HG03175 (cell line): ENCODE measurements around the gene SCML1.
A peak's percentile ranks its signal among the peaks of the same experiment; 100 is the strongest.
"Not testable (repeated sequence)": the region's sequence is repeated elsewhere in the genome, so short reads cannot be mapped to it uniquely, and the experiment has no call there.

Experiments
- ATAC-seq: cut with Tn5 transposase; IDR thresholded peaks from one replicate; pipeline ENCODE4 v1.9.1; 2021; ENCODE audit warnings: mild to moderate bottlenecking, moderate library complexity; ENCODE audit not compliant: unreplicated experiment

SCML1 gene

DNA sequence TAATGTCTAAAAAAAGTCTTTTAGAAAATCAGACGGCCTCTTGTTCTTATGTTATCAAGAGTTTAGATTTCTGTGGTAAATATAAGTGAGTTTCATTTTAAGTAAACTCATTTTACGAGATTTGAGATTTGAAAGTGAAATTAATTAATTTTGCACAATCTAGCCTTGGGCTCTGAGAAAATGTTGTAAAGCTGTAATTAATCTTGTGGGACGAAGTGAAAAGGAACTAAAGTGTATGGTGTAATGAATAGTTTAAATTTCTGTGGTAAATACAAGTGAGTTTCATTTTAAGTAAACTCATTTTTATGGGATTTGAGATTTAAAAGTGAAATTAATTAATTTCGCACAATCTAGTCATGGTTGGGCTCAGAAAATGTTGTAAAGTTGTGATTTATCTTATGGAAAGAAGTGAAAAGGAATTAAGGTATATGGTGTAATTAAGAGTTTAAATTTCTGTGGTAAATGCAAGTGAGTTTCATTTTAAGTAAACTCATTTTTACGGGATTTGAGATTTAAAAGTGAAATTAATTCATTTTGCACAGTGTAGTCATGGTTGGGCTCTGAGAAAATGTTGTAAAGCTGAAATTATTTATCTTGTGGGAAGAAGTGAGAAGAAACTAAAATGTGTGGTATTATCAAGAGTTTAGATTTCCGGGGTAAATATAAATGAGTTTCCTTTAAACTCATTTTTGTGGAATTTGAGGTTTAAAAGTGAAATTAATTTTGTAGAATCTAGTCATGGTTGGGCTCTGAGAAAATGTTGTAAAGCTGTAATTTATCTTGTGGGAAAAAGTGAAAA is 1.6 kb downstream of the SCML1 start:
- no peak for ATAC-seq

DNA sequence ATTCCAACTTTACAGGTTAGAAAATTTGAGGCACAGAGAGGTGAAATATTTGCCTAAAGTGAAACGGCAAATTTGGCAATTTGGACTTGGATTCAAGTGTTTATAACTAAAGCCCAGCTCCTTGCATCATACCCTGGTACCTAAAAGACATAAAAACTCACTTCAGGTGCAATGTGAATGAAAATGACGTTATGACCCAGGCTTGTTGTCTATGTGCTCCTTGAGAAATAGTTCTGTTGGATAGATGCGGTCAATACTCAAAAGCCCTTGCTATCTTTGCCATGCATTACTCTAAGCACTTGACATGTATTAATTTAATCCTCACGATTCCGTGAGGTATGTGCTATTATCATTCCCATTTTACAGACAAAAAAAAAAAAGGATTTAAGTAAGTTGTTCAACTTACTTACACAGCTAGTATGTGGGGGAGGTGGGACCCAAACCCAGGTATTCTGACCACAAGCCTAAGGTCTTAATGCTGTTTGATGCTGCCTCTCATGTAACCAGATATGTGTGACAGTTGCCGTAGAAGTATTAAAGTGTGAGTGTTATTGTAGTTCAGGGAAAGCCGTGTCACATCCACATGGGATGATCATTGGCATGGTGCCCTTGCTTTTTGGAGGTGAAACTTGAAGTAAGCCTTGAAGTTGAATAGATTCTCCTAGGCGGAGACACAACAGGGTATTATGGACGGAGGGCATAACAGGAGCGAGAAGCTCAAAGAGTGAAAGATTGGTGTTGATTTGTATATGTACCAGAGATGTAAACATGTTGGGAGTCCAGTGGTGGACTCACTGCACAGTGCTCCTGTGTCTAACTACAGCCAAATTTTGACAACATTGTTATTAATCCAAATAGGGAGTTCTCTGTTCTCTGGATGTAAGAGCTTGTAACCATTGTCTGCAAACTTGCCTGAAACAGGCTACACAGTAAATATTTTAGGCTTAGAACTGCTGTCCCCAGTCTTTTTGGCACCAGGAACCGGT is 3.1 kb downstream of the SCML1 start:
- no peak for ATAC-seq

DNA sequence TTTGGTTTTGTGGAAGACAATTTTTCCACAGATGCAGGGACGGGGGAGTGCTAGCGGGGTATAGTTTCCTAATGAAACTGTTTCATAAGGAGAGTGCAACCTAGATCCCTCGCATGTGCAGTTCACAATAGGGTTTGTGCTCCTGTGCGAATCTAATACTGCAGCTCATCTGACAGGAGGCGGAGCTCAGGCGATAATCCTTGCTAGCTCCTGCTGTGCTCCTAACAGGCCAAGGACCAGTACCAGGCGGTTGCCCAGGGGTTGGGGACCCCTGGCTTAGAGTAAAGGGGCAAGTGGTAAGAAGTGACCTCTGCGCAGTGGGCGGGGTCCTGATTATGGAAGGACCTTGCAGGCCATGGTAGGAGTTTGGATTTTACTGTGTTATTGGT is 3.8 kb downstream of the SCML1 start:
- ATAC-seq, result no peak

DNA sequence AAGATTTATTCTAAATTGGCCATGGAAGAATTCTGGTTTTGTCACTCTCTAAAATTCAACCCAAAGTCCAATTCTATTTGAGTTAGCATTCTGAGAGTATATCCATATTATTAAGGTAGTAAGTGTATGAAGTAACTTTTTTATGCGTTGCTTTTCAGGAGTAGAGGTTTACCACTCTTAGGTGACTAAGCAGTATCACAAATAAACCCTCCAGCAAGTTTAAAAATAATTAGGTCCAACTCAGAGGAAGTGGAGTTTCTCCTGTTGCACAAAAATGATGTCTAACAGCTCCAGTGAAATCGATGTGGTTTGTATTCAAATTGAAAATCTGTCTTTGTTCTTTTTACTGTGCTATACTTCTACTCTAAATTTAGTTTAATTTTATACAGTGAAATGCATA is 6.6 kb downstream of the SCML1 start:
- ATAC-seq, result no peak

DNA sequence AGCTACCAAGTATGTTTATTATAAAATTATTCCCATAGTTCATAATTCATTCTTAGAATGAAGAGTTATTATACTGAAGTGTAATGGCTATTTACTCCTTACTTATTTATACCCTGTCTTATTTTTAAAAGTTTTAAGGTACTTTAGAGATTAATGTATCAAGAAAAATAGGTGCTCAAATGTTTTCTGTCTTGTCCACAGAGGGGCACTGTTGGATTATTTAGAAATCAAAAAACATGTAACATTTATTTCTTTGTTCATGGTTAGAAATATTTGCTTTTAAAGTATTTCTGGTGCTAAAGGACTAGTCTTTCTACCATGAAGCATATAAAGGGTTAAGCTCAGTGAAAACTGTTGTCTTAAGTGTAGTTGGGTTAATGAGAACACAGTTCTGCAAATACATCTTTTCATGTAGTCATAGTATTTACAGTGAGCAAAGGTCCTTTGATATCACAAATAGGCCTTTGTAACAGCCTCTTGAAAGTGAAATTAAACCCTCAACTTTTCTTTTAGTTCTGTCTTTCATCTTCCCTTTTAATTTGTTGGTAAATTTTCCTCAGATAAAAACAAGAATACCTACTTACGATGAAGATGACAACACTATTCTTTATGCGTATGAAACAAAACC is 7.7 kb downstream of the SCML1 start:
- no peak for ATAC-seq

DNA sequence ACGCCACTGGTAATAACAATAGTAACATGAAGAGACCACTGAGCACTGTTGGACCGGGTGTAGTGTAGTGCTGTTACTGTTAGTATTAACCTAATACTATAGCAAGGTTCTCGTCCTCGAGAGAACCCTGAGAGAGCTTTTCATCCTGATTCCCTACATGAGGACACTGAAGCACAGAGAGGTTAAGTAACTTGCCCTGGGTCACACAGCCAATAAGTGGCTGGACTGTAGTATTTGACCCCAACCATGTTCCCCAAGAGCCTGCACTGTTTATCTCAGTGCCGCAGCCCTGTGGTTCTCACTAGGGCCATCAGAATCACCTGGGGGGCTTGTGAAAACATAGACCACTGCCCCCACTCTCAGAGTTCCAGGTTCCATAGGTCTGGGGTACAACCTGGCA is 10.4 kb downstream of the SCML1 start:
- ATAC-seq, result no peak

DNA sequence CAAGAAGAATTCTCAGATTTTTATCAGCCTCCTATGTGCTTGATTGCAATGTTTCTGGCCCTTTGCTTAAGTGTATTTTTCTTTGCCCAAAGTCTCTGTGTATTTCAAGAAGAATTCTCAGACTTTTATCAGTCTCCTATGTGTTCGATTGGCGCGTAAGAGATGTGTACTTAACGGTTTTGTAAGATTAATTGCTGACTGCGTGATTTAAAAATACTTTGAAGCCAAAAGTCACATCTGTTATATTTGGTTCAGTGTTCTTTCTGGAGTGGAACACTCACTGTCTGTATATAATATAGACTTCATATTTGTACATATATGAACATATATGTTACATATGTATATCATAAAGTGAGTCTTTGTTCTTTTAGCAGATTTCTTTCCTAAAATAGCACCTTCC is 11.4 kb downstream of the SCML1 start:
- ATAC-seq, result no peak

DNA sequence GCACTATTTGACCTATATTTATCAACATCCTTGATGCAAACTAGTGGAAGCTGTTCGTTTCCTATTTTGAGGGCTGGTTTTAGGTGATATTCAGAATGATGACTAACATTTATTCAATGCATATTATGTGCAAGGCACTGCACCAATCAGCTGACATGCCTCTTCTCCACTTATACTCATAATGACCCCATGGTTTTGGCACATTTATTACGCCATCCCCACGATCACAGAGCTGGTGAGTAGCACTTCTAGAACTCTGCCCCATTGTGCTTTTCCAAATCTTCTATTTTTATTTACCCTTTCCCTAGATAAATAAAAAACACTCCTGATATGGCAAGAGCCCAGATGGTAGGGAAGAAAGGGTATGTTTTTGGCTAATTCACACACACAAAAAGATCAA is 13.1 kb downstream of the SCML1 start:
- ATAC-seq, result no peak

DNA sequence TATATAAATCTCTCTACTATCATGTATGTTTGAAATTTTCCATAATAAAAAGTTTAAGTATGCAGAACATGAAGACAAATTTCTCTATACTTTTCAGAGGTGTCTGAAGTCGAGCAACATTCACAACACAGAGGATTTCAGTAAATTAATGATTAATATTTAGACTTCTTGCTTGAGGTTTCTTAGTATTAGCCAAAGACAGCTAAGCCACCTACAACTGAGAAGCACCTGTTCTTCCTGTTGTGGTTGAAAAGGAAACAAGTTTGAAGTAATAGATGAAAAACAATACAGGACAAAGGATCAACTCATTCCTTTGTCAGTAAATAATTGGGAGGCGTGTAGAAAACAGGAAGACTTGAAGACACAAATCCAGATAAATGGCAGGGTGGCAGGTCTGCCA is 21.1 kb downstream of the SCML1 start:
- peak; percentile 95 for ATAC-seq

DNA sequence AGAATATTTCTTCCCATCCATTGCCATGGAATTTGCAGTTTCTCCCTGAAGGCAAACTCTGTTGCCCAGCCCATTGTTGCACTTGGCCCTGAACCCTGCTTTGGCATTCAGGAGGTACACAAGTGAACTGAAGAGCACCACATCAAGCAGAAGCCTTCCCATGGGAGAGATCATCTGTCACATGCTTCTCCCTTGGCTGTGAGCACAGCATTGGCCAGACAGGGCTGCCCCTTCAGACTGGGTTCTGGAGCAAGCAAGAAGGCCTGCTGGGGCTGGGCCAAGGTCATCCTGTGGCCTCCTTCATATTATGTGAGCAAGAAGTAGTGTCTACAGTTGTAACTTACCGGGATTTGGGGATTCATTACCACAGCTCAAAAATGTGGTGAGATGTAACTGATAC is 22.7 kb downstream of the SCML1 start:
- ATAC-seq, result no peak

DNA sequence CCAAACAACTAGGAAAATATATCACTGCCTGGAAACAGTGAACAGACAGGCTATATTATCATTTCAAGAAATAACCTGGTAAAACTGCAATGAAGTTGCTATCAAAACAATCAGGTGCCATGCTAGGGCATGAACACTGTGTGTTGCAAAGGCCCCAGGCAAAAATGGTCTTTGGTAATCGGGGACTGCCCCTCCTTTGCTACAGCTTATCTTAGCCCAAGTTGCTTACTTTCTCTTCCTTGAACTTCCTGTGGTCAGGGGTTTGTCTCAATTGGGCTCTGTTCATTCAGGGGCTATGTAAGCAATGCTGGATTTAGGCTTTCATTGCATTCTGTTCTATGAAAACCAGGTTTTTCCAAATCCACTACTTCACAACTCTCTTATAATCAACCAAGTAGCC is 30.4 kb downstream of the SCML1 start:
- ATAC-seq, result no peak

DNA sequence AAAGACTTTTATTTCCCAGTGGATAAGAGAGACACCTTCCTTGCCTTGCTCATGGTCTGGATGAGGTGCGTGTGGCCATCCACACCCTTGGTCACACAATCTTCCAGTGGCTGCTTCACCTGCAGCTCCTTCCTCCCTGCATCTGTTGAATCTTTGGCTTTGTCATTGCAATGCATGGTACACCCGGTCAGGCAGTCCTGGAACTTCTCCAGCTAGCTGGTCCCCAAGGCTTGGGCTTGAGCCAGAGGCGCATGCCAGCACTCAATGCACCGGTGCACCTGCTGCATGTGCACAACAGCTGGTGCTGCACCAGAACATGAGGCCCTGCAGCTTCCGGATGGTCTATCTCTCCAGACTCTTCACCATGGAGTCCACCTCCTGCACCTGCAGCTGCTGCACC is 31.7 kb downstream of the SCML1 start:
- no peak for ATAC-seq

DNA sequence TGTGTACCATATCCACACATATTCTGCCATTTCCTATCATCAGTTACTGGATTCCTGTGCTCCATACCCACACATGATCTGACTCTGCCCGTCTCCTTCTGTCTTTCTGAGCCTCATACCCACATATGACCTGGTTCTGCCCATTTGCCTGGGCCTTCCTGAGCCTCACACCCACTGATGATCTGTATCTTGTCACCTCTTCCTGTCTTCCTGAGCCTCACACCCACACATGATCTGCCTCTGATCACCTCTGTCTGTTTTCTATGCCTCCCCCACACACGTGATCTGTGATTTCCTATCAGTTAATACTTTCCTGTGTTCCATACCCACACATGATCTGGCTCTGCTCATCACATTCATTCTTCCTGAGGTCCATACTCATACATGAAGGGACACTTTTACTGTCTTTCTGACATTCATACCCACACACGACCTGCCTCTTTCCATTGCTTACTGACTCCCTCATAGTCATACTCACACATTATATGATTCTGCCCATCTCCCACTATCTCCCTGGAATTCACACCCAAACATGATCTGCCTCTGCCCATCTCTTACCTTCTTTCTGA is 32.5 kb downstream of the SCML1 start:
- ATAC-seq, result no peak

DNA sequence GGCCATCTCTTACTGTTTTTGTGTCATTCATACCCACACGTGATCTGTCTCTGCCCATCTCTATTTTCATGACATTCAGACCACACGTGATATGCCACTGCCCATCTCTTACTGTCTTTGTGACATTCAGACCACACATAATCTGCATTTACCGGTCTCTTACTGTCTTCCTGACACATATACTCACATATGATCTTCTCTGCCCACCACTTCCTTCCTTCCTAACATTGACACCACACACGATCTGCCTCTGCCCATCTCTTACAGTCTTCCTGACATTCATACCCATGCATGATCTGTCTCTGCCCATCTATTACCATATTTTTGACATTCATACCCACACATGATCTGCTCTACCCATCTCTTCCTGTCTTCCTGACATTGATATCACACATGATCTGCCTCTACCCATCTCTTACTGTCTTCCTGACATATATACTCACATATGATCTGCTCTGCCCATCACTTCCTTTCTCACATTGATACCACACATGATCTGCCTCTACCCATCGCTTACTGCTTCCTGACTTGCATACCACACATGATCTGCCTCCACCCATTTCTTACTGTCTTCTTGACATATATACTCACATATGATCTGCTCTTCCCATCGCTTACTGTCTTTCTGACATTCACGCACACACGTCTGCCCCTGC is 36.1 kb downstream of the SCML1 start:
- no peak for ATAC-seq

DNA sequence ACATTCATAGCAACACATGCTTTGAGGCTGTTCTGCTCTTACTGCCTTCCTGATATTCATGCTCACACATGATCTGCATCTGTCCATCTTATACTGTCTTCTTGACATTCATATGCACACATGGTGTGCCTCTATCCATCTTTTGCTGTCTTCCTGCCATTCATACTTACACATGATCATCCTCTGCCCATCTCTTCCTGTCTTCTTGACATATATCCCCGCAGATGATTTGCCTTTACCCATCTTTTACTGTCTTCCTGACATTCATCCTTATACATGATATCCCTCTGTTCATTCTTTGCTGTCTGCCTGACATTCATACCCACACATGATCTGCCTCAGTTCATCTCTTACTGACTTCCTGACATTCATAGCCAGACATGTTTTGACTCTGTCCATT is 36.8 kb downstream of the SCML1 start:
- no peak for ATAC-seq

DNA sequence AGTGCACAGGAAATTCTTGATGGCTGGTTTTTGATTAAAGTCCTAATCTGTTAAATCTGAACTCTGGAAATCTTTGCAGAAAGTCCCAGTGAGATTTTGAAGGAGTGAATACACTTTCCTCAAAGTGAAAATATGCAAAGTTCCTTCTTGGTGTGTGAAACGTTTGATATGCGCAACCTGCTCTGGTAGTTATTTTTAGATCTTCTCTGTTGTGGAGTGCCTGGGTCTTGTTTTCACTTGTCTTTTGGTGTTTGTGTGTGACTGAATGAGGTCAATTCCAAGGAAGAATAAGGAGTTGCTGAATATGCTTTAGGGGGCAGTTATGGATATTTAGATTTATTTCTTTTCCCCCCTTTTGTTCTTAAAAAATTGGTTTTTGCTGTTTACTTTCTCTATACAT is 41.7 kb downstream of the SCML1 start:
- no peak for ATAC-seq

DNA sequence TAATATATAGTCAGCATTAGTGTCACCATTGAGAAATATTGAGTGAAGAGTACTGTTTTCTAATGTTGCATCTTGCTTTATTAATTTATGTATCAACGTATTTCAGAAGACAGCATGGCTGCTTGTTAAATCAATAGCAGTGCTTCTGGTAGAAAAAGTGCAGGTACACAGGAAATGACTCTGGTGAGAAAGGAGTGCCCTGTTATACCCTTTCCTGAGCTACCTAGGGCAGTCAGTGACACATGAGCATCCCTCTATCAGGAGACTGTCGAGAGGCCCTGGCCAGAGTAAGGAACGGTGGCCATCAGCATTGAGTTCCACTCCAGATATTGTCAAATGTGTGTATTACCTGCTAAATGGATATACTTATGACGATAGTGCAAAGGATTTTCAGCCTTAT is 42.1 kb downstream of the SCML1 start:
- ATAC-seq, result no peak

DNA sequence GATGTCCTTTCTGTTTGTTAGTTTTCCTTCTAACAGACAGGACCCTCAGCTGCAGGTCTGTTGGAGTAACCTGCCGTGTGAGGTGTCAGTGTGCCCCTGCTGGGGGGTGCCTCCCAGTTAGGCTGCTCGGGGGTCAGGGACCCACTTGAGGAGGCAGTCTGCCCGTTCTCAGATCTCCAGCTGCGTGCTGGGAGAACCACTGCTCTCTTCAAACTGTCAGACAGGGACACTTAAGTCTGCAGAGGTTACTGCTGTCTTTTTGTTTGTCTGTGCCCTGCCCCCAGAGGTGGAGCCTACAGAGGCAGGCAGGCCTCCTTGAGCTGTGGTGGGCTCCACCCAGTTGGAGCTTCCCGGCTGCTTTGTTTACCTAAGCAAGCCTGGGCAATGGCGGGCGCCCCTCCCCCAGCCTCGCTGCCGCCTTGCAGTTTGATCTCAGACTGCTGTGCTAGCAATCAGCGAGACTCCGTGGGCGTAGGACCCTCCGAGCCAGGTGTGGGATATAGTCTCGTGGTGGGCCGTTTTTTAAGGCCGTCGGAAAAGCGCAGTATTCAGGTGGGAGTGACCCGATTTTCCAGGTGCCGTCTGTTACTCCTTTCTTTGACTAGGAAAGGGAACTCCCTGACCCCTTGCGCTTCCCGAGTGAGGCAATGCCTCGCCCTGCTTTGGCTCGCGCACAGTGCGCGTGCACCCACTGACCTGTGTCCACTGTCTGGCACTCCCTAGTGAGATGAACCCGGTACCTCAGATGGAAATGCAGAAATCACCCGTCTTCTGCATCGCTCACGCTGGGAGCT is 49.5 kb downstream of the SCML1 start:
- ATAC-seq, result not testable (repeated sequence)

DNA sequence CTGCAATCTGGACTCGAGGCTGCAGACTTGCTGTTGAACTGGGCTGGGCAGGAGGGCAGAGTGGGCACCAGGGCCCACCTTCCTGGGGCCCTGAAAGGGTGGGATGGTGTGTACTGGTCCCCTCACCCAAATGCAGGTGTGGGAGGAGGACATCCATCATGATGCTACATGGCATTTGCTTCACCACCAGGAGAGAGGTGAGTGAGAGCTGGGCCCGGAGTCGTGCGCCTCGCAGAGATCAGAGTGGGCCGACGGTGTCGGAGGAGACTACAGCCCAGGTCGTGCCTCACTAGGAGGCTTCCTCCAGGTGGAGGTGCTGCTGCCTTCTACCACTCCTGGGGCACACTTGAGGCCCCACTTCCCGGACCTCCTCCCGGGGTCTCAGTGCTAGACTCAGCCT is 50.3 kb downstream of the SCML1 start:
- no peak for ATAC-seq

DNA sequence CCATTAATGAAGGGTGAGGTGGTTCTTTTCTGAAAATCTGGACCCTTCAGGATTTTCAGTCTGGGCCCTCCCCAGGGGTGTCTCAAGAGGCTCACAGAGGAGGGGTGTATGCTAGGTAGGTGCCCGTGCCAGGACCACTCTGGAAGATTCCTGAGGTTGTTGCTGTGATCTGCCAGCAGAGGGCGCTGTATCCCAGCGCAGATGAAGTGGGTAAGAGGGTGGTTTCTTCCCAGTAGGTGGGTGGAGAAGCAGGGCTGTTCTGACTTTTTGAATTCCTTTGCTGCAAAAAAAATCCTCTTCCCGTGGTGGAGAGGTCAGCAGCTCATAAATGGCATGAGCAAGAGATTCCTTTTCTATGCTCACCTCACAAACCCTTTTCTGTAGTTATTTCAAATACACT is 51.1 kb downstream of the SCML1 start:
- peak; percentile 49 for ATAC-seq
